Measurements from ENCODE around the gene SH3BGRL2. TPM values are rescaled to one million over a fixed set of nuclear protein-coding genes. Genes with fewer than 3 reads are reported as not detected.

Gene SH3BGRL2
- total RNA-seq, 1 donor from 2014 or later: not detected

DNA sequence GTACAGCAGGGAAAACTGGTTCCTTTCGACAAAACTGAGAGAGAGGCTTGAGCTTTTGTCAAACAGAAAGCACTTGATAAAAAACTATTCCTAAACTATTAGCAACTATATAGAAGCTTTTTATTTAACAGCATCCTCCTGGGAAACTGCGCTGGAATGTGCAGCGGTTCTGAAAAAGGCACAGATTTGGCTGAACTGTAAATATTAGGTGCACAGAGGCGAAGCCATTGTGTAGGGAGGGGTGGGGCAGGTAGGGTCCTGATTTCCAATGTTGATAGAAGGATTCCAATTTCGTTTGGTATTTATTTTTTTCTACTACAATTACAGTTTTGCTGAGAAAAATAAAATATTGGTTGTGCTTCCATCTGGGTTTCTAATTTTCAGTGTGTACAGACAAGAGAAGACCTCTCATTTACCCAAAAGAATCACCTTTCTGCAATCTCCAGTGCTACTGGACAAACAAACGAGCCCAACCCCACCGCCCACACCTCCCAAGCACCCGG, 698 bp upstream of the SH3BGRL2 start:
- POLR2A ChIA-PET: no interaction called here
- H3K4me3 Mint-ChIP-seq: peak overlapping the region; percentile 75
- no peaks in the 10 kb centered on the region for H3K36me3 Mint-ChIP-seq (ENCODE audit: low read depth)
- TF ChIP-seq, protein P1, sequence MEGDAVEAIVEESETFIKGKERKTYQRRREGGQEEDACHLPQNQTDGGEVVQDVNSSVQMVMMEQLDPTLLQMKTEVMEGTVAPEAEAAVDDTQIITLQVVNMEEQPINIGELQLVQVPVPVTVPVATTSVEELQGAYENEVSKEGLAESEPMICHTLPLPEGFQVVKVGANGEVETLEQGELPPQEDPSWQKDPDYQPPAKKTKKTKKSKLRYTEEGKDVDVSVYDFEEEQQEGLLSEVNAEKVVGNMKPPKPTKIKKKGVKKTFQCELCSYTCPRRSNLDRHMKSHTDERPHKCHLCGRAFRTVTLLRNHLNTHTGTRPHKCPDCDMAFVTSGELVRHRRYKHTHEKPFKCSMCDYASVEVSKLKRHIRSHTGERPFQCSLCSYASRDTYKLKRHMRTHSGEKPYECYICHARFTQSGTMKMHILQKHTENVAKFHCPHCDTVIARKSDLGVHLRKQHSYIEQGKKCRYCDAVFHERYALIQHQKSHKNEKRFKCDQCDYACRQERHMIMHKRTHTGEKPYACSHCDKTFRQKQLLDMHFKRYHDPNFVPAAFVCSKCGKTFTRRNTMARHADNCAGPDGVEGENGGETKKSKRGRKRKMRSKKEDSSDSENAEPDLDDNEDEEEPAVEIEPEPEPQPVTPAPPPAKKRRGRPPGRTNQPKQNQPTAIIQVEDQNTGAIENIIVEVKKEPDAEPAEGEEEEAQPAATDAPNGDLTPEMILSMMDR (IDR thresholded peaks at IDR 0.05): no peak
- peaks cover 11% of the 10 kb centered on the region for H3K4me1 Mint-ChIP-seq
- intact Hi-C loops (cut with micrococcal nuclease): no loop called here
- DNase-seq (no peak), ATAC-seq (ENCODE audit: low read depth) (no peak)
- peaks cover 37% of the 10 kb centered on the region for H3K27me3 Mint-ChIP-seq
- no peak overlapping the region for H3K27ac Mint-ChIP-seq
- CTCF ChIA-PET: no interaction called here
- H3K9me3 Mint-ChIP-seq: no peaks in the 10 kb centered on the region

DNA sequence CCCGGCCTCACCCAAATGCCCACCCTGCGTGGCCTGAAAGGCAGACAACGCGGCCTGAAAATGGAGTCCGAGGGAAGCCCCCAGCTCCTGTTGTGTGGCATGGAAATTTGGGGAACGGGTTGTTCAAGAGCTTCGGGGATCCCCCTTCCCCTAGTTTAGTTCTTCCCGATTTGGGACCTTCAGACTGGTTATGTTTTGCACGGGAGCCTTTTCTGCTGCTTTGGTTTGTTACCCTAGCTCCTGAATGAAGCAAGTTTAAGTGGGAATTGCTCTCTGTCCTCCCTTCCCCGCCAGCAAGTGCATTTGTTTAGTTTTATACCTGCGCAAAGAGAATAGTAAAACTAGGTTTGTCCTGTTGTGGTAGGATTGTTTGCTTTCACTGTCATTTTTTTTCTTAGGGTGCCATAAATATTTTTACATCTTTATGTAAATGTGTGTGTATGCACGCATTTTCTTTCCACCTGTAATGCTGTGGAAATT, 604 bp downstream of the SH3BGRL2 start:
- ChIA-PET CTCF (no interaction called here), POLR2A (no interaction called here)
- H3K4me3 Mint-ChIP-seq: peak overlapping the region; percentile 75
- no peak for ATAC-seq (ENCODE audit: low read depth)
- H3K27ac Mint-ChIP-seq: no peak overlapping the region
- peaks cover 11% of the 10 kb centered on the region for H3K4me1 Mint-ChIP-seq
- H3K27me3 Mint-ChIP-seq: peaks cover 48% of the 10 kb centered on the region
- H3K36me3 Mint-ChIP-seq (ENCODE audit: low read depth): no peaks in the 10 kb centered on the region
- DNase-seq: no peak
- no peaks in the 10 kb centered on the region for H3K9me3 Mint-ChIP-seq
- TF ChIP-seq, protein P1 (IDR thresholded peaks at IDR 0.05): no peak
- intact Hi-C loops (cut with micrococcal nuclease): no loop called here

DNA sequence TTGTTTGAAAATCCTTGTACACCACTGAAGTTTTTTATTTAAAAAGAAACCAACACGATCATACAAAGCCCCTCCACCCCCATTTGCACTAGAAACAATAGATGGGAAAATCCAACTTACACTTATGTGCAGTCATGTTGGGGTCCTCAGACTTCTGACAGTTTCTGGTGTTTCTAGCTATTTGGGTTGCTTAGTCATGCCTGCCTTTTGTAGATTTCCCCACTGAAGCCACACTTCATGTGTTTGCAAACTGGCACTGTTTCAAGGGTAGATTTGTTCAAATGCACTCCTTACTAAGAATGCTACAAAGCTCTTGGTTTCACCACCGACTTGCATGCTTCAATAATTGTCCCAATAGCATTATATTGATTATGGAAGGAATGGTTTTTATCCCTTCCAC, 1.5 kb downstream of the SH3BGRL2 start:
- Mint-ChIP-seq H3K27ac (no peak overlapping the region), H3K36me3 (ENCODE audit: low read depth) (no peaks in the 10 kb centered on the region), H3K4me3 (no peak overlapping the region), H3K9me3 (no peaks in the 10 kb centered on the region), H3K27me3 (peaks cover 49% of the 10 kb centered on the region), H3K4me1 (peaks cover 11% of the 10 kb centered on the region)
- ATAC-seq (ENCODE audit: low read depth): no peak
- POLR2A ChIA-PET: no interaction called here
- intact Hi-C loops (cut with micrococcal nuclease): no loop called here
- CTCF ChIA-PET: no interaction called here
- DNase-seq: no peak
- TF ChIP-seq, protein P1 (IDR thresholded peaks at IDR 0.05): no peak

DNA sequence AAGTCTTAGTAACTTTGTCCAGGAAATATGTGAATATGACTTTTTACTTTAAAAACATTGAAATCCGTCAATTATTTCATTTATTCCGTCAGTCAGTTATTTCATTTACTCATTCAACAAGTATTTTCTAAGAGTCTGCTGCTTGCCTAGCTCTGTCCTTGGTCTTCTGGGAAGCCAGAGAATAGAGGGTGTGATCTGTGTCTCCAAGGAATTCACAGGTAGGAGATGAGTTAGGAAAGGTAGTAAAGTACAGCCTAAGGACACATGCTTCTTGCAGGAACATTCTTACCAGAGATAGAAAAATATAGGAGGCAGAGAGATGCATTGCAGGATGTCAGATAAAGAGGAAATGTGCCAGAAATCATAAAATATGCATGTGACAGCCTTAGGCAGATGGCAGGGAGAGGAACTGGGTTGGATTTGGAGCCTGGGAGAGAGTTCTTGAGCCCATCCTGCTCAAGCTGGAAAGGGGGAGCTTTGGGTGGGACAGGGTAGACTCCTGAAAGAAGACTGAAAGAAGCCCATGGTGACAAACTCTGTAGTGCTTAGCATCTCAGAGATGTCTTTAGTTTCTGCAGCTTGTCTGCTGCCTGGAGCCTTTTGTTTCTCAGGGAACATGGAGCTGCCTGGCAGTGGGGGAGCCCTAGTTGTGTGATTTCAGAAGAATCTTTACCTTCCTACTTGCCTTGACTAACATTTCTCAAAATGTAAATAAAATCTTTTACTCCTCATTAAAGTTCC, 3.5 kb downstream of the SH3BGRL2 start:
- H3K4me1 Mint-ChIP-seq: peaks cover 11% of the 10 kb centered on the region
- ATAC-seq (ENCODE audit: low read depth): no peak
- ChIA-PET POLR2A (no interaction called here), CTCF (no interaction called here)
- peaks cover 47% of the 10 kb centered on the region for H3K27me3 Mint-ChIP-seq
- H3K4me3 Mint-ChIP-seq: no peak overlapping the region
- no peak overlapping the region for H3K27ac Mint-ChIP-seq
- H3K36me3 Mint-ChIP-seq (ENCODE audit: low read depth): no peaks in the 10 kb centered on the region
- intact Hi-C loops (cut with micrococcal nuclease): no loop called here
- TF ChIP-seq, protein P1 (IDR thresholded peaks at IDR 0.05): no peak
- no peaks in the 10 kb centered on the region for H3K9me3 Mint-ChIP-seq
- DNase-seq: no peak

DNA sequence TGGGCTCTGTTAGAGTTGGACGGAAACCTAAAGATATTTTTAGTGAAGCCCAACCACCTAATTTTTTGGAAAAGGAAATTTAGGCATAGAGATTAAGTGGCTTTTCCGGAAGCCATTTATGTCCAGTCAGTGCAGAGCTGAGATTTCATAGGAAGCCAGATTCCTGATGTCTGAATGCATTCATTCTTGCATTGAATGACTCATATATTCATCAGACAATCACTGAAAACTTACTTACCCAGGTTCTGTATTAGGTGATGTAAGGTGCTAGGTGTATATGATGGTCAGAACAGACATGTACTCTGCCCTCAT, 4.1 kb downstream of the SH3BGRL2 start:
- DNase-seq (no peak), ATAC-seq (ENCODE audit: low read depth) (no peak)
- CTCF ChIA-PET: no interaction called here
- Mint-ChIP-seq H3K27ac (no peak overlapping the region), H3K4me3 (no peak overlapping the region), H3K4me1 (peaks cover 11% of the 10 kb centered on the region), H3K27me3 (peaks cover 47% of the 10 kb centered on the region), H3K36me3 (ENCODE audit: low read depth) (no peaks in the 10 kb centered on the region), H3K9me3 (no peaks in the 10 kb centered on the region)
- POLR2A ChIA-PET: no interaction called here
- TF ChIP-seq, protein P1 (IDR thresholded peaks at IDR 0.05): no peak
- intact Hi-C loops (cut with micrococcal nuclease): no loop called here

All from activated B cell treated with CpG ODN at 0.5 μM for 24 hours (primary cell).